Prostate gland (tissue), 2 donors: Measurements from ENCODE around the gene MYDGF. TPM values are rescaled to one million over a fixed set of nuclear protein-coding genes. Genes with fewer than 3 reads are reported as not detected.

ENCODE experiments used
- DNase-seq: peaks from one replicate; pipeline ENCODE4 v3.0.0-alpha.2; 2019; ENCODE audit warnings: low spot score
- H3K27ac ChIP-seq, 2 donors: fragments of 200-600 bp; sonication (generic); 2 replicates each; pipeline ENCODE4 v1.5.1; 2017 to 2019
- H3K27me3 ChIP-seq: fragments of 200-600 bp; sonication (generic); replicated peaks from 2 replicates; pipeline ENCODE4 v1.5.1; 2019; ENCODE audit not compliant: insufficient read depth
- H3K36me3 ChIP-seq, 2 donors: fragments of 200-600 bp; sonication (generic); 1 replicate in 1 of 2; 2 replicates in 1 of 2; pipeline versions ENCODE4 v1.5.1 to v1.8.1; 2017 to 2019
- H3K4me1 ChIP-seq: fragments of 200-600 bp; sonication (generic); replicated peaks from 2 replicates; pipeline ENCODE4 v1.5.1; 2019
- H3K4me3 ChIP-seq, 2 donors: fragments of 200-600 bp; sonication (generic); 2 replicates each; pipeline ENCODE4 v1.5.1; 2017 to 2019
- H3K9me3 ChIP-seq: fragments of 200-600 bp; sonication (generic); 2 replicates; pipeline ENCODE4 v1.5.1; 2017
- CTCF ChIP-seq, 4 experiments: fragments of 200-600 bp in 2 of 4; fragments of 450-650 bp in 2 of 4; sonication (generic) in 2 of 4; IDR thresholded peaks; 1 replicate in 3 of 4; 2 replicates in 1 of 4; pipeline ENCODE4 v1.5.1; 2016 to 2019; ENCODE audit warnings: antibody characterized with exemption in 4 of 4, mild to moderate bottlenecking in 2 of 4, moderate library complexity in 2 of 4
- POLR2A ChIP-seq: fragments of 450-650 bp; IDR thresholded peaks from one replicate; pipeline ENCODE4 v1.6.1; 2016; ENCODE audit warnings: antibody characterized with exemption, mild to moderate bottlenecking
- POLR2AphosphoS5 ChIP-seq: sonication (generic); formaldehyde crosslinking; IDR thresholded peaks from one replicate; pipeline ENCODE4 v1.6.1; 2017; ENCODE audit warnings: antibody characterized with exemption
- WGBS: methylation state at CpG from one replicate; pipeline ENCODE4 v1.1.5; 2018; 5-methylcytosine and 5-hydroxymethylcytosine counted together
- intact Hi-C: fragments of 100-400 bp; cut with DNase I; formaldehyde crosslinking; loops from one replicate; pipeline ENCODE4 v1.14.2; 2022
- total RNA-seq, 2 donors: library from RNA; depleted of rRNA; stranded (reverse); fragments of >200 nt; gene quantifications; one replicate each; pipeline ENCODE4 v1.1.0, GENCODE V29; 2016

Gene MYDGF
- total RNA-seq, 2 donors from 2014 or later: 70.9 to 116 TPM

- peaks cover 2 to 5% of the 10 kb centered on the region in 2 donors for H3K36me3 ChIP-seq
Observed at GRCh38 chr19:4707322-4707721, 37.2 kb upstream of the MYDGF start.

GRCh38 chr19:4705413-4706131, 35.4 kb upstream of the MYDGF start:
- H3K27ac ChIP-seq: no peak overlapping the region
- no peaks in the 10 kb centered on the region for H3K4me1 ChIP-seq
- no peaks in the 10 kb centered on the region for H3K27me3 ChIP-seq
- DNase-seq: no peak
- intact Hi-C loops: no loop called here
- TF ChIP-seq POLR2A (no peak), CTCF (IDR thresholded peaks at IDR 0.05) (no peak)
- no peak overlapping the region for H3K4me3 ChIP-seq
- WGBS: 77% methylated on average over 19 of the region's 19 CpGs
- no peaks in the 10 kb centered on the region for H3K9me3 ChIP-seq
- peaks cover 6 to 17% of the 10 kb centered on the region in 2 donors for H3K36me3 ChIP-seq

More at GRCh38 chr19:4707322-4707721, 37.2 kb upstream of the MYDGF start:
- TF ChIP-seq POLR2A (no peak), CTCF (IDR thresholded peaks at IDR 0.05) (no peak), POLR2AphosphoS5 (no peak)
- no peak for DNase-seq
- WGBS: 81% methylated on average over 12 of the region's 12 CpGs
- no peaks in the 10 kb centered on the region for H3K27me3 ChIP-seq
- no peak overlapping the region for H3K4me3 ChIP-seq
- H3K27ac ChIP-seq: no peak overlapping the region
- intact Hi-C loops: no loop called here
- H3K4me1 ChIP-seq: no peaks in the 10 kb centered on the region
- no peaks in the 10 kb centered on the region for H3K9me3 ChIP-seq

GRCh38 chr19:4704317-4704673, 34.2 kb upstream of the MYDGF start:
- intact Hi-C loops: no loop called here
- H3K4me3 ChIP-seq: no peak overlapping the region
- peaks cover 6 to 17% of the 10 kb centered on the region in 2 donors for H3K36me3 ChIP-seq
- no peaks in the 10 kb centered on the region for H3K9me3 ChIP-seq
- H3K27me3 ChIP-seq: no peaks in the 10 kb centered on the region
- H3K4me1 ChIP-seq: no peaks in the 10 kb centered on the region
- no peak for DNase-seq
- 85% methylated on average over 9 of the region's 9 CpGs for WGBS
- no peak overlapping the region for H3K27ac ChIP-seq
- TF ChIP-seq POLR2A: no peak
- TF ChIP-seq POLR2AphosphoS5: no peak
- TF ChIP-seq CTCF (IDR thresholded peaks at IDR 0.05): no peak

- 91% methylated on average over 28 of the region's 28 CpGs for WGBS
- TF ChIP-seq POLR2AphosphoS5 (no peak), POLR2A (no peak), CTCF (IDR thresholded peaks at IDR 0.05) (no peak)
- Histone ChIP-seq H3K27ac (no peak overlapping the region), H3K27me3 (no peaks in the 10 kb centered on the region), H3K36me3 (peaks cover 6 to 17% of the 10 kb centered on the region in 2 donors), H3K9me3 (no peaks in the 10 kb centered on the region), H3K4me3 (no peak overlapping the region), H3K4me1 (no peaks in the 10 kb centered on the region)
- intact Hi-C loops: no loop called here
- no peak for DNase-seq
Observed at GRCh38 chr19:4703671-4704316, 33.7 kb upstream of the MYDGF start.

GRCh38 chr19:4702764-4703163, 32.6 kb upstream of the MYDGF start:
- no peaks in the 10 kb centered on the region for H3K27me3 ChIP-seq
- DNase-seq: no peak
- no peak overlapping the region for H3K27ac ChIP-seq
- H3K36me3 ChIP-seq: peaks cover 6 to 17% of the 10 kb centered on the region in 2 donors
- TF ChIP-seq POLR2A: no peak
- no peaks in the 10 kb centered on the region for H3K9me3 ChIP-seq
- 83% methylated on average over 11 of the region's 11 CpGs for WGBS
- intact Hi-C loops: no loop called here
- no peaks in the 10 kb centered on the region for H3K4me1 ChIP-seq
- no peak overlapping the region for H3K4me3 ChIP-seq
